Cerebellar cortex (tissue), 1 donor: ENCODE data around the gene TFAP2D.

Source experiments
- DNase-seq: peaks from one replicate; pipeline ENCODE4 v3.0.0-alpha.2; 2015; ENCODE audit warnings: low spot score

Gene TFAP2D

DNA sequence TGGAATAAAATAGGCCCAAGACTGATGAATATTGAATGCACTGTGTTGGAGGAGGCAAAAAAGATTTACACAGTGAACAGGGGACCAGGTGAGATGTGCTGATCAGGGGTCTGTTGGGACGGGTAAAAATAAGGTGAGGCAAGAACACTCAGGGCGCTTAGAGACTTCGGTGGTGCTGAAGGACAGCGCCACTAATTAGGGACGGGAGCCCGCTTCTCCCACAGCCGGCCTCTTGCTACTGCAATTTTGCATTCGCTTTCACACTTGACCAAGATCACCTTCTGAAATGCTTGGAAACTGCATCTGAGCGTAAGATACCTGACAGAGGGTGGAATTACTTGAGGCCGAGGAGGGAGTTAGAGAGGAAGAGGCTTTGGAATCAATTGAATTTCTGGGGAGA is 7.3 kb downstream of the TFAP2D start:
- no peak for DNase-seq

GRCh38 chr6:50721978-50722377 is 8.7 kb downstream of the TFAP2D start:
- DNase-seq: no peak

DNA sequence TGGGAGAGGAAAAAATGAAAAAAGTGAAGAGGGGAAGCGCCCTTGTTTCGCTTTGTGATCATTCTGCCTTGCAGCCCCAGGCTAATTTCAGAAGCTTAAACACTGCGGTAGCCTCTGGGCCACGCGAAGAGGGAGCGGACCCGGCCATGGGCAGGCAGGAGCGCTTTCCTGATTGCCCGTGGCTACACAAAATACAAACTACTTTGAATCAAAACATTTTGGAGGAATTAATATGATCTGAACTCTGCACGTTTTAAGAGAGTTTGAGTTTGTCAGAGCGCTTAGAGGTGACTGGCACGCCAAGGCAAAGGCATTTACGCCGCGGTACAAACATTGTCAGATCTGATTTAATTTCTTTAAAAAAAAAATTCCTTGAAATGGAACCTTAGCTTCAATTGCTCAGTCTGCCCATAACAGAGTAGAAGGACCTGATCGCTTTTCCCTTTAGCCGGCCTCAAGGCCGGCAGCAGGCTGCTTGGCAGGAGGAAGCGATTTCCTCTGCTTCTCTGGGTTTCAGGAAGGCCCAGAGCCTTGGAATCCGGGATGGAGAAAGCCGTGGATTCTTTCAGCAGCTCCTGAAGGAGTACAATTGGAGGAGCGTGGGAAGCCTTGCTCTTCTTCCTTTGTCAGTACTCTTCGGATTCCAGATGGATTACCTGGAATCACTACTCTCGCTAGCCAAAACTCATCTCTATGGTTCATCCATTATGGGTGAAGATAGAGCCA is 9.7 kb downstream of the TFAP2D start:
- no peak for DNase-seq

DNA sequence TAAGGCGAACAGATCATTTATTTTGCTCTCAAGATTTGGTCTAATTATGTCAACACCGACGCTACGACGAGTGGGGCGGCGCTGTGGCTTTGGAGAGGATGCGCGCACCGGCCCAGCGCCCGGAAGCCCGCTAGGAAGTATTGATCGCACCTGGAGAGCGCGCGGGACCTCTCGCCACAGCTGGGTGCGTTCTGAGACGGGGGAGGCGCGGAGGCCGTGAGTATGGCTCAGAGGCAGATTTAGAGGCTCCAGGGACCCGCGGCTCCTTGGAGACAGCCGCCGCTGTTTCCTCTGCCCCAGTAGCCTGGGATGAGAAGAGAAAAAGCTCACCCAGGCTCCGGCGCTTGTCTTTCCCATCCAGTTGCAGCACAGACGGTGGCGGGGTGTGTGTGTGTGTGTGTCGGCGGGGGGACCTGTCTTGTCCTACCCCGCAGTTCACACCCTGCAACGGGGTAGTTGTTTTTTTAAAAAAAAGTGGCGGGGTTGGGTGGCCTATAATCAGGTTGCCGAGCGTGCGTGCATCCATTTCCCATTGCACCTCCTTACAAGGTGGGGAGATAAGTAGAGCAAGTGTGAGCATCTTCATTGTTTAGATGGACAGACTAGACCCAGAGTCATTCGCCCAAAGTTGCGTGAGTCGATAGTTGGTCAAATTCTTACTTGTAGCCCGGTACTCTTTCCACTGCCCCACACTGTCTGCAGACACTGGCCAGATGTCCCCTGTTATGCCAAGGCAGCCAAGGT is 11.2 kb downstream of the TFAP2D start:
- DNase-seq: no peak

- no peak for DNase-seq
Measured at GRCh38 chr6:50734488-50734887, 21.2 kb downstream of the TFAP2D start.

DNA sequence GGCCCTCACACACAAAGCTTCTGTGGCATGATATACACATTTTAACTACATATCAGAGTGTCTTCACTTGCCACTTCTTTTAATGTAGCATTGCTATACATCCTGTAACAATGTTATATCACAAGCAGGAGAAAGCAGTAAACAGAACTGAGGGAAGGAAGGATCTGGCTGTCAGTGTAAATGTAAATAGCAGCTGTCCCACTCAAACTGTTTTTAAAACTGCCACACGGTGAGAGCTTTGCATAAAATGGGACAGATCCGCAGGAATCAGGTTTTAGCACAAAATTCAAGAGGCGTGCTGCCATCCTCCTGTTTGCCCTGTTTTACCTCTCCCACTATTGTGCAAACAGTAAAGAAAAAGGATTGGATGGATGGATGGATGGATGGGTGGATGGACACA is 28.8 kb downstream of the TFAP2D start:
- DNase-seq: no peak

DNA sequence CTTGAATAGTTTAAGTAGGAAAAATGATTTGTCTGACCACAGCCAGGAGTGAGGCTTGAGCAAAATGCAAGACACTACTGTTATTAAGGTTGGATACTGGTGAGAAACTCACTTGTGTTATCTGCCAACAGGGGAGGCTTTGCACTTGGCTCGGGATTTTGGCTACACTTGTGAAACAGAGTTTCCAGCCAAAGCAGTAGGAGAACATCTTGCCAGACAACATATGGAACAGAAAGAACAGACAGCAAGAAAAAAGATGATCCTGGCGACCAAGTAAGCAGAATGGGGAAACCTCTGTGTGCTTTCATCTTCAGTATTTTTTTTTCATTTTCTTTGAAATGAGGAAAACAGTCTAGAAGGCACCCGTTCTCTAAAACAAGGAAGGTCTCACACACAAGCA is 31.6 kb downstream of the TFAP2D start:
- no peak for DNase-seq

- DNase-seq: no peak
Measured at GRCh38 chr6:50762798-50763197, 49.5 kb downstream of the TFAP2D start.

DNA sequence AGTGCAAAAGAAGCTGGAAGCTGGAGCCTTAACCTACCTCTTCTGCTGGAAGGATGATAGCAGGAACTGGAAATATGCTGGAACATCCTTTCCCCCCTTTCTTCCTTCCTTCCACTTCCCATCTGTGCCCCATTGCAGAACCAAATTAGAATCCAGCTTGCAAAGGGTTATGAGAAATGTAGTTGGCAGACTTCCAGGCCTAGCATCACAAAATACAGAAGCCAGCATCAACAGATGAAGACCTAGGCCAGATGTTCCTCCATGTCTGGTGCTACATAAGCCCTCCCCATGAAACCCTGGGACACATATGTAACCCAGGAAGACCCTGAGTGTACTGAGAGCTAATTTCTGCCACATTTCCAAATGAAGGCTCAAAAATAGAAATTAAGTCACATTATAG is 65.4 kb downstream of the TFAP2D start:
- DNase-seq: no peak

GRCh38 chr6:50780382-50780781 is 67.1 kb downstream of the TFAP2D start:
- DNase-seq: no peak

DNA sequence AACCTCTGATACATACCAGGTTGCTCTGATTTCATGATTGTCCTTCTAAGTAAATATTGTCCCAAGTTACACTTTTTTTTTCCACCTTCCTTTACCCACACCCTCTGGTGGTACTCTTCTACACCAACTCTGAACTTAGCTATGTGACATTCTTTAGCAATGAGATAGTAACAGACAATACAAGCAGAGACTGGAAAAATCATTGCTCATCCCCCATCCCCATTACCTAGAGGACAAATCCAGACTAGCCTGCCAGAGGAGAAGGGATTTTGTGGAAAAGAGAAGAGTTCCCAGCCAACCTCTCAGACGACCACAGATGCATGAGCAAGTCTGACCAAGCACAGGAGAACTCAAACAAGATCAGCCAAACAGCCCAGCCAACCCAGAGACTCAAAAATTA is 72.6 kb downstream of the TFAP2D start:
- DNase-seq: no peak

GRCh38 chr6:50791900-50792508 is 78.7 kb downstream of the TFAP2D start:
- peak; percentile 52 for DNase-seq

- no peak for DNase-seq
Measured at GRCh38 chr6:50792771-50793170, 79.4 kb downstream of the TFAP2D start.

GRCh38 chr6:50795574-50795973 is 82.2 kb downstream of the TFAP2D start:
- no peak for DNase-seq

DNA sequence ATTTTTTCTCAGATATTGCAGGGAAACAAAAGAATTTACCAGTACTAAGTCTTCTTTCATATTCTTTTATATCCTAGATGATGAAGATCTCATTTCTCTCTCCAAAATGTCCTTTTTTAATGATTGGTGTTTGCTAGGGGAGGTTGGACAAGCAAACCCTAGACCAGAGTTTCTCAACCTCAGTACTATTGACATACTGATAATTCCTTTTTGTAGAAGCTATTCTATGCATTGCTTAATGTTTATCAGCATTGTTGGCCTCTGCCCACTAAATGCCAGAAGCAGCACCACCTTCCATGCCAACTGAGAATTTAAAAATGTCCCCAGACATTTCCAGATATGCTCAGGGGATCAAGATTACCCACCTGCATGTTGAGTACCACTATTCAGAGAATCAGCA is 91.0 kb downstream of the TFAP2D start:
- DNase-seq: no peak

- no peak for DNase-seq
Measured at GRCh38 chr6:50807035-50807434, 93.7 kb downstream of the TFAP2D start.

GRCh38 chr6:50815436-50816114 is 102.2 kb downstream of the TFAP2D start:
- no peak for DNase-seq

- peak; percentile 67 for DNase-seq
Measured at GRCh38 chr6:50816115-50816675, 102.9 kb downstream of the TFAP2D start.

DNA sequence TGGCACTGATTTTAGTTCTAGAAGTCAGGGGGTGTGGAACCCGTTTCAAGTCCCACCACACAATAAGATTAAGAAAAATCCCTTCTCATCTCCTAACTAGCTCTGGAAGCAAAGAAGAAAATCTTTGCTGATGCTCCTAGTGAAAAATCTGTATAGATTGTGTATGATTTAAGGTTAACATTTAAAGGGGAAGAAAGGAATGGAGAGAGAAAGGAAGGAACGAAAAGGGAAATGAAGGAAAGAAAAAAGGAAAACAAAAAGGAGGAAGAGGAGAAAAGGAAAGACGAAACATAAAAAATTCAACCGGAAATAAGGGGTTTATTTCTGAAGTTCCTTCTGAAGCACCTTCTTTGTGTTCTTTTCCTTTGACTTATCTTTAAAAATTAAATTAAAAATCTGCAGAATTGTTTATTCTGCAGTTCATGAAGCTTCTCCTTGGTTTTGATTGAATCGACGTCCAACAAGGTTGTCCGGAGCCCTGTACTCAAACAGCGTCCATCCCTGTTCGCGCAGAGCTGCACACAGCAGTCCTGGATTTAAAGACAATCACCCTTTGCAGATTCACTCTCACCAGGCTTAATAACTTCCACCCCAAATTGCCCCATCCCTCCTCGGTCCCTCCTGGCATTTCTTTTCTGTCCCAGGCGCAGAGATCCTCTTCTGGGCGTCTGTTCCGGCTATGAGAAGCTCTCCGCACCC is 103.8 kb downstream of the TFAP2D start:
- no peak for DNase-seq

DNA sequence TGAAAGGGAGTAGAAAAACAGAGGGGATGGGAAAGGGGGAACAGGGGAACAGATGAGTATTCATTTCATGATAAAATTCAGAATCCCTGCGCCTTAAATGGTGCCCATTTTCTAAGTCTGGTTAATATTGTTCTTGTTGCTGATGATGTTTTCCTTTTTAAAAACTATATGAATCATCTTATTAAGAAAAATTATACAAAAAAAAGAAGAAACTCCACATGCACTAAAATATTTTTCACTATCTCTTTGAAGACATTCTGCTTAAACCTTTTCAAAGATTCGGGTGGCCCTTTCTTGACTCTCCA is 104.3 kb downstream of the TFAP2D start:
- no peak for DNase-seq

DNA sequence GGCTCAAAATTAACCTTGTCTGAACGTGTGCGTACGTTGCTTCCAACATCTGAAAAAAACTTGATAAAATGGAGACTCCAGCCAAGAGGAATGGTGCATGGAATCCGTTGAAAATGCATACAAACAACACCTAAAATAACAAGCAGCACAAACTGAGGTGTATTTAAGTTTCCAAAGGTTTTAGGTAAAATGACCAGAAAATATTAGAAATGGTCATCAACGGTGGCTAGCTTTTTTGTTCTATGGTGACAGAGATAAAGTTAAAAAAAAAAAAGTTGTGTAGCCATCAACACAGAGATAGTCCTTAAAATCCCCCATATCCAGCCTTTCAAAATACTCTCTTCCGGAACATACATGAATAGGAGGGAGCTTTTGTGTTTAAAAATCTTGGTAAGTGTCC is 104.7 kb downstream of the TFAP2D start:
- no peak for DNase-seq

DNA sequence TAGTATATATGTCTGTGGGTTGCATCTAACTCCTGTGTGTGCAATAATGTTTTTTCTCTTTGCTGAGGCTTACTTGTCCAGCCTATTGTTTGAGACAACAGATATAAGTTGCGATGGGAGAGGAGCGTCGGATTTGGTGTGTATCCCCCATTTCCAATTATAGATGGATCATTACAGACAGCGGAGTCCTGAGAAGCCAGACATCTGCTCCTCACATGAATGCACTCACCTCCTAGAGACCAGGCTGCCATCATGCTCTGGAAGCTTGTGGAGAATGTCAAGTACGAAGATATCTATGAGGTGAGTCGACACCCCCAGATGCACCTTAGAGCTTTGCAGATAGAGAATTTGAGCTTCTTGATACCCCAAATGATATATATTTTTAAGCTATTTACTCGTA is 105.3 kb downstream of the TFAP2D start, which contains the start of gene TFAP2B:
TFAP2B (plus strand) TSS at position 199 of the 400 bp plus-strand sequence; CDS start at position 220, 21 bp downstream.
- no peak for DNase-seq
